ENCODE measurements around the gene AFF3. TPM values are rescaled to one million over a fixed set of nuclear protein-coding genes. Genes with fewer than 3 reads are reported as not detected.
"Not testable (repeated sequence)": the region's sequence is repeated elsewhere in the genome, so short reads cannot be mapped to it uniquely, and the experiment has no call there.

The AFF3 gene
- total RNA-seq, 1 donor, result 23.2 TPM

DNA sequence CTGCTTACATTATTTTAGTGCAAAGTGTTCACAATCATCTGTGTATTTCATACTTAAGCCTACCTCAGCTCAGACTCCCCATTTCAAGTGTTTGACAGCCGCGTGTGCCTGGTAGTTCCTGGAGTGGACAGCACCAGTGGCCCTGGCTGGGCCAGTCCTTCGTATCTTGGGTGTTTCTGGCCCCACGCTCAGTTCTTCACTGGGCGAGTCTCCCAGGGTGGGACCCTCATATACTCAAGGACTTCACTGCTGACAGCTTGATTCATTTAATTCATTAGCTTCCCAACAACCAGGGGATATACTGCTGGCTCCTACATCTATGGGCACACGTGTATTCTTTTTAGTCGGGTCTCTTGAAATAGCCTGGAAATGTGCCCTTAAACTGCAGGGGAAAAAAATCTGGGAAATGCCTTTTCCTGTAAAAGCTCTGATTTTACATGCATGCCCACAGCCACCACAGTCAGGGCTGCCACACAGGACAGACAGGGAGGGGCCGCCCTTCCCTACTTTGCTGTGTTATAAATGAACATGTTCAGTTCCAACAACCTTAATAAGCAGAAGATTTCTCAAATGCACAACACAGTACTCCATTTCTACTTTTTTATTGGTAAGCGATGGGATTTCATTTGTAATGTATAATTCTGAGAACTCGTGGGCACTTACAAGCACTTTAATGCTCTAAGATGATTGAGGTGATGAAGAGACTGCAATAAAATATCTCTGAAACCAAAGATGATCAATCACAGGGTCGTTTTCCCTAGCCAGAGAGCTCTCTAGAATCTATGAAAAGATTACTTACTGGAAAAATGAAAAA lies 447.1 kb downstream of the AFF3 start:
- DNase-seq (ENCODE audit: low read depth in 2 of 3, low spot score in 2 of 3), result no peak

GRCh38 chr2:99694331-99694730 lies 448.1 kb downstream of the AFF3 start:
- no peak for DNase-seq (ENCODE audit: low read depth in 2 of 3, low spot score in 2 of 3)

DNA sequence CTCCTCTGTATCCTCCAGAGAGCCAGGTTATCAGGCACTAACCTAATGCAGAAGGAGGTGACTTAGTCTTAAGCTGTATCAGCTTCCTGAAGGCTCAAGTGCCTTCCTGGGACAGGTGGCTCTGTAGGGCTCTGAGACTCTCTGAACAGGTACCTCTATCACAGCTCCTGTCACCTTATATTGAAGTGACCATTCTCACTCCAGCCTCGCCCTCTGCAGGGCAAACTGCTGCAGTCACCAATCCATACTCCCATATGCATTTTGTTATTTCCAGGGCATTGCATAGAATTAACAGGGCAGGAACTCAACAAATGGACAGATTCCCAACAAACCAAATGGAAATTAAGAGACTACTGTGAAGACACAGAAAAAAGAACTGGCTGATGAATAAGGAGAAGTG lies 449.6 kb downstream of the AFF3 start:
- no peak for DNase-seq (ENCODE audit: low read depth in 2 of 3, low spot score in 2 of 3)

- no peak for DNase-seq (ENCODE audit: low read depth in 2 of 3, low spot score in 2 of 3)
Measured at GRCh38 chr2:99691926-99692325, 450.5 kb downstream of the AFF3 start.

- DNase-seq (ENCODE audit: low read depth in 2 of 3, low spot score in 2 of 3), result no peak
Measured at GRCh38 chr2:99689145-99689742, 453.1 kb downstream of the AFF3 start.

GRCh38 chr2:99688699-99689098 lies 453.7 kb downstream of the AFF3 start:
- no peak for DNase-seq (ENCODE audit: low read depth in 2 of 3, low spot score in 2 of 3)

- no peak for DNase-seq (ENCODE audit: low read depth in 2 of 3, low spot score in 2 of 3)
Measured at GRCh38 chr2:99682275-99683060, 459.9 kb downstream of the AFF3 start.

- DNase-seq (ENCODE audit: low read depth in 2 of 3, low spot score in 2 of 3), result no peak
Measured at GRCh38 chr2:99680946-99681345, 461.4 kb downstream of the AFF3 start.

DNA sequence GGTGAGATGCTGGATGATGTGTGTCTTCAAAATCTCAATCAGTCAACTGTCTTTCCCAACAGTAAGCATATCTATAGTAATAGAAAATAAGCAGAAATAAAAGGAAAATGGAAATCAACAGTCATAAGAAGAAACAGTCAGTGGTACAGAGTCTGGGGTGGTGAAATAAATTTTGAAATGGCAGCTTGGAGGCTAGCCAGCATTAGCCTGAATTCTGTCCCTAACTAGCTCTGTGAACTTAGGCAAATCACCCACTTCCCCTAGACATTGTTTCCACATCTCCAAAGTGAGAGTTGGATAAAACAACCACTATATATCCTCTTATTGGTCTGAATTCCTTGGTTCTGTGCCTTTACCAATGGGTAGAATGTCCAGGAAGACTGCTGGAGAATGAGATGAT lies 462.9 kb downstream of the AFF3 start:
- DNase-seq (ENCODE audit: low read depth in 2 of 3, low spot score in 2 of 3), result no peak

- DNase-seq (ENCODE audit: low read depth in 2 of 3, low spot score in 2 of 3), result no peak
Measured at GRCh38 chr2:99678625-99679024, 463.8 kb downstream of the AFF3 start.

DNA sequence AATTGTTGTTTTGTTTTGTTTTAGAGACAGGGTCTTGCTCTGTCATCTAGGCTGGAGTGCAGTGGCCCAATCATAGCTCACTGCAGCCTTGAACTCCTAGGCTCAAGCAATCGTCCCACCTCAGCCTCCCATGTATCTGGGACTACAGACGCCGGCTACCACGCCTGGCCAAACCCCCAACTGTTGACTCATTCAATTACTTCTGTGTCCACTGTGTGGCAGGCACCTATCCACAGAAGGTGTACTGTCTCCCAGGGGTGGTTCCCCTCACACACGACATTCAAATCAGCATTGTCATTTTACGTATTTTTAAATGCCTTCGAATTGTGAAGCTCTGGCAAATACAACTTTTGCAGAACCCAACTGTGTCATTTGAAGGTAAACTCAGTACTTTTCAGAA lies 464.6 kb downstream of the AFF3 start:
- no peak for DNase-seq (ENCODE audit: low read depth in 2 of 3, low spot score in 2 of 3)

DNA sequence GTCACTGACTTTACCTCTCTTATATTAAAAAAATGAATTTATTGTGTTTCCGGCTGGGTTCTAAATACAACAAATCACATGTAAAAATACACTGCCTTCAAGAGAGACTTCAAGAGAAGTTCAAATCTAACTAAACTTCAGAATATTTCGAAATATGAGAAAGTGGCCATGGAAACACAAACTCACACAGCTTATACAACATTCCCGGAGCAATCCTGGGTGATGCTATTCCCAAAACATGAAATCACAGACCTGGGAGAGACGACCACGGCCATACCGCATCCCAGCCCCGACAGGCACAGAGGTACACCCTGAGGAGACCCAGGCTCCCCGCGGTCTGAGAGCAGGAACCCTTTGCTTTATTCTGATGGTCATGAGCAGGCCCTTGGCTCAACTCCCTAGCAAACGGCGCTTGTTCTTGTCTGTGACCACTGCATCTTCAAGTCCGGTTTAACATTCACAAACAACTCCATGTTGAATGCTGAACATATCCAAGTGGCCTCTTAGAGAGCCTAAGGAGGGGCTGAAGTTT lies 467.2 kb downstream of the AFF3 start:
- no peak for DNase-seq (ENCODE audit: low read depth in 2 of 3, low spot score in 2 of 3)

DNA sequence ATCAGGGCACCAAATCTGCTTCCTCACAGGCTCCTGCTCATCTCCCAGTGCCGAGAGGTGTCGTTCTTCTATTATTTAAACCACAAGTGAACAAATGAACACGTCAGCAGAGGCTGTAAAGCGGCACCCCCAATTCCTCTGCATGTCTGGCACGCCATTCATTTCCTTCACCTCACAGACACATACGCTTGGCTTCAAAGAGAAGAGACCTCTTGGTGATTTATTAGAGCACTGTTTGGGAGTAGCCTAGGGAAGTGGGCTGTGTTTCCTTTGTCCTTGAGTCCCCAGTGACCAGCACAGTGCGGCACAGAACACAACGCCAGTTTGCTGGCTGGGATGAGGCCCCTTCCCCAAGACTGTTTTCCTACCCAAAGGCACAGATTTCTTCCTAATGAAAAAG lies 468.3 kb downstream of the AFF3 start:
- no peak for DNase-seq (ENCODE audit: low read depth in 2 of 3, low spot score in 2 of 3)

DNA sequence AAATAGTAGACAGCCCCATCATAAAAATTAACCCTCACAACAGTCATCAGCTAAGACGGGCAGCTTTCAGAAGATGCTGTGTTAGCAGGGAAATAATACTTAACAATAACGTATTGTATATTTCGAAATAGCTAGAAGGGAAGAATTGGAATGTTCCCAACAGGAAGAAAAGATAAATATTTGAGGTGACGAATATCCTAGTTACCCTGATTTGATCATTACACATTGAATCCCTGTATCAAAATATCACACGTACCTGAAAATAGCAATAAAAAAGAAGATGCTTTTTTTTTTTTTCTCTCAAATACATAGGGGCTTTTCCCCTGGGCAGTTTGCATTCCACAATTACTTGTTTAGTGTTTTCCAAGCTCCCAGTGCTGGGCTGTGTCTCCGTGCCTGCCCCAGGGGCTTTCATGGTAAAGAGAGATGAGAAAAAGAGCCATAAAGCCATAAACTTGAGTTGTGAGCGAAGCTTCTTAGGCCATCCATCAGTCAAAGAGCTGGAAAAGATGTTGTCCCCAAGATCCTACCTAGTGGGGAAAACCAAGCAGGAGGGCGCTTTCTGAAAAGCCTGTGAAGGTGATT lies 469.5 kb downstream of the AFF3 start:
- DNase-seq (ENCODE audit: low read depth in 2 of 3, low spot score in 2 of 3), result no peak

DNA sequence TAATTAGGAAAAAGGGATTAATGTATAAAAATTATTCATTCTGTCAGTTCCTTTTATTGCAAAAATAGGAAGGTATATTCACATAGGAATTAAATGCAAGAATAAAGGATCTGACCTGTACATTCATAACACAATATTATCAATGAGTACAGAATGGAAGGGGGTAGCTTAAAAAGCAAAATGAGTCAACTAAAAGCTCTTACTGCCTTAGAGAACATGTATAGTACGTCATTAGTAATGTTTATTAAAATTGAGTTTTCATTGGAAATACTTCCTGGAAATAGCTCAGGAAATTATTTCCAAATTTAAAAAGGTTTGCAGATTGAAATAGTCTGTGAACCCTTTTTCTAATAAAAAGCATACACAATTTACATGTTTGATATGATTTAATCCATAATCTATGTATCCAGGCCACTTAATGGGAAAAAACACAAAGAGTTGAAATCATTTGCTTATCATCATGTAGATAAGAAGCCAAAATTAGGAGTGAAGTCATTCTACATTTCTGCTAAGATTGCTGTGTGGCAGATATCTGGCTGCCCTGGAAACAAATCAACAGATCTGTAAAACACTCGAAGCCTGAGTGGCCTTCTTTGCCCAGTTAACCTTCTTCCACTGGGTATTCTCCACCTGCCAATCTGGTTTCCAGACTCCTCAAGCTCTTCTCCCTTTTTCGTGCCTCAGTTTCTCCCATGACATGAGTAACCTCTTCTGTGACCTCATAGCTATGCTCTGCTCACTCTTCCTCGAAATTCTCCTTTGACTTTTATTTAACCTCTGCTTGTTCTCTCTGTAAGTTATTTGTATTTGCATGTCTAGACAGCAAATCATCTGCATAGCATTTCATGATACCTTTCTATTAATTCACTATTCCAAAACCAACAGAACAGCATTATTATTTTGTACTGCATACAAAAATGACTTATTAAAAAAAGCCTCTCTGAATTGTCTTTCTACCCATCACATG lies 471.3 kb downstream of the AFF3 start:
- DNase-seq (ENCODE audit: low read depth in 2 of 3, low spot score in 2 of 3), result no peak

GRCh38 chr2:99666256-99666655 lies 476.1 kb downstream of the AFF3 start:
- DNase-seq (ENCODE audit: low read depth in 2 of 3, low spot score in 2 of 3), result no peak

DNA sequence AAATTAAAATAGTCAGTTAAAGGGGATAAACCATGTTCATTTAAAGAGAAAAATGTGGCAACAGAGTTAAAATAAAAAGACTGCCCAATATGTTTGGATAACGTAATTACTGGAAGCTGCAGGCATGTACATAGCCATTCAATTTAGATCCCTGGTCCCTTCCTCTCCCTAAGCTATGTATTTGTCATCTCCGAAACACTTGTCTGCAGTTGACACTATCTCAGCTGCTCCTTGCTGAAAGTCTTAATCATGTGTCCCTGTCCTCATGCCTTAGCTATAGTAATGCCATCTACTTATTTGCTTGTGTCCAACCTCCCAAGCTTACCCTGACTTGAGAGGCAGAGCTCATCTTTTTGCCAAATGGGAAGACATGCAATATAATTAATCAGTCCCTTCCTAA lies 478.7 kb downstream of the AFF3 start:
- DNase-seq (ENCODE audit: low read depth in 2 of 3, low spot score in 2 of 3), result no peak

DNA sequence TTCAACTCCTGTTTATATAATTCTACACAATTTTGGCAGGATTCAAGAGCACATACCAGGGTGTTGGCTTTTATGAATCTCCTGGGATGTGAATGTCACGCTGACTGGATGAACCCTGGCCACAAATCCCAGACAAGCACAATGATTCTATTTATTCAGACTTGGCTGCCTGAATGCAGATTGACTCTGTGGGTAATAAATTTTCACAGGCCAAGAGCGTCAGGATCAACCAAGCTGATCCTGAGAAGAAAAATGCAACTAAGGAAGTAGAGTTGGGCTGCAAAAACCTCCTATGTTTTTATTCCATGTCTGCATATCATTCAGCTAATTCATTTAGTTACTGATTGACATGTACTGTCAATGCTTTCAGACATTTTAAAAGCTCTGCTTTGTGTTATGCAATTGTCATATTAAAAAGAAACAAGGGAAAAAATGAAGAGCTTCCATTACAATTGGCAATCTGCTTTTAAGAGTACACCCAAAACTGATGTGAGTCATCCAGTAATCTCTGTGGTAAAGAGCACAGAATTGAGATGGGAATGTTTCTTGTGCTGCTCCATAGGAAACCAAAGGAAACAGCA lies 479.5 kb downstream of the AFF3 start:
- no peak for DNase-seq (ENCODE audit: low read depth in 2 of 3, low spot score in 2 of 3)

- DNase-seq (ENCODE audit: low read depth in 2 of 3, low spot score in 2 of 3), result not testable (repeated sequence)
Measured at GRCh38 chr2:99661761-99662160, 480.6 kb downstream of the AFF3 start.

Data from hematopoietic multipotent progenitor cell (in vitro differentiated cells).